ENCODE data around the gene USH1G.

GRCh38 chr17:74875977-74876593 is 47.0 kb downstream of the USH1G start:
- TF ChIP-seq RAD21 (conservative IDR thresholded peaks at IDR 0.05) (no peak), CTCF (IDR thresholded peaks at IDR 0.05; ENCODE audit: poor library complexity, severe bottlenecking) (no peak), EP300 (conservative IDR thresholded peaks at IDR 0.05; ENCODE audit: poor library complexity, severe bottlenecking) (no peak), TAF1 (IDR thresholded peaks at IDR 0.05; ENCODE audit: low read depth) (no peak), MXI1 (conservative IDR thresholded peaks at IDR 0.05; ENCODE audit: poor library complexity, severe bottlenecking) (no peak), POLR2AphosphoS5 (IDR thresholded peaks at IDR 0.05) (no peak), EZH2 (IDR thresholded peaks at IDR 0.05; ENCODE audit: borderline replicate concordance, insufficient read depth, low read length, poor library complexity, severe bottlenecking) (no peak)
- TF ChIP-seq, protein P1, sequence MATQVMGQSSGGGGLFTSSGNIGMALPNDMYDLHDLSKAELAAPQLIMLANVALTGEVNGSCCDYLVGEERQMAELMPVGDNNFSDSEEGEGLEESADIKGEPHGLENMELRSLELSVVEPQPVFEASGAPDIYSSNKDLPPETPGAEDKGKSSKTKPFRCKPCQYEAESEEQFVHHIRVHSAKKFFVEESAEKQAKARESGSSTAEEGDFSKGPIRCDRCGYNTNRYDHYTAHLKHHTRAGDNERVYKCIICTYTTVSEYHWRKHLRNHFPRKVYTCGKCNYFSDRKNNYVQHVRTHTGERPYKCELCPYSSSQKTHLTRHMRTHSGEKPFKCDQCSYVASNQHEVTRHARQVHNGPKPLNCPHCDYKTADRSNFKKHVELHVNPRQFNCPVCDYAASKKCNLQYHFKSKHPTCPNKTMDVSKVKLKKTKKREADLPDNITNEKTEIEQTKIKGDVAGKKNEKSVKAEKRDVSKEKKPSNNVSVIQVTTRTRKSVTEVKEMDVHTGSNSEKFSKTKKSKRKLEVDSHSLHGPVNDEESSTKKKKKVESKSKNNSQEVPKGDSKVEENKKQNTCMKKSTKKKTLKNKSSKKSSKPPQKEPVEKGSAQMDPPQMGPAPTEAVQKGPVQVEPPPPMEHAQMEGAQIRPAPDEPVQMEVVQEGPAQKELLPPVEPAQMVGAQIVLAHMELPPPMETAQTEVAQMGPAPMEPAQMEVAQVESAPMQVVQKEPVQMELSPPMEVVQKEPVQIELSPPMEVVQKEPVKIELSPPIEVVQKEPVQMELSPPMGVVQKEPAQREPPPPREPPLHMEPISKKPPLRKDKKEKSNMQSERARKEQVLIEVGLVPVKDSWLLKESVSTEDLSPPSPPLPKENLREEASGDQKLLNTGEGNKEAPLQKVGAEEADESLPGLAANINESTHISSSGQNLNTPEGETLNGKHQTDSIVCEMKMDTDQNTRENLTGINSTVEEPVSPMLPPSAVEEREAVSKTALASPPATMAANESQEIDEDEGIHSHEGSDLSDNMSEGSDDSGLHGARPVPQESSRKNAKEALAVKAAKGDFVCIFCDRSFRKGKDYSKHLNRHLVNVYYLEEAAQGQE (IDR thresholded peaks at IDR 0.05; ENCODE audit: borderline replicate concordance), result no peak

Data from neural cell (in vitro differentiated cells).